ENCODE data around the gene RIPOR2.
"Not testable (repeated sequence)": the region's sequence is repeated elsewhere in the genome, so short reads cannot be mapped to it uniquely, and the experiment has no call there.

The RIPOR2 gene

GRCh38 chr6:24950218-24950941, 14.6 kb upstream of the RIPOR2 start:
- DNase-seq = no peak

DNA sequence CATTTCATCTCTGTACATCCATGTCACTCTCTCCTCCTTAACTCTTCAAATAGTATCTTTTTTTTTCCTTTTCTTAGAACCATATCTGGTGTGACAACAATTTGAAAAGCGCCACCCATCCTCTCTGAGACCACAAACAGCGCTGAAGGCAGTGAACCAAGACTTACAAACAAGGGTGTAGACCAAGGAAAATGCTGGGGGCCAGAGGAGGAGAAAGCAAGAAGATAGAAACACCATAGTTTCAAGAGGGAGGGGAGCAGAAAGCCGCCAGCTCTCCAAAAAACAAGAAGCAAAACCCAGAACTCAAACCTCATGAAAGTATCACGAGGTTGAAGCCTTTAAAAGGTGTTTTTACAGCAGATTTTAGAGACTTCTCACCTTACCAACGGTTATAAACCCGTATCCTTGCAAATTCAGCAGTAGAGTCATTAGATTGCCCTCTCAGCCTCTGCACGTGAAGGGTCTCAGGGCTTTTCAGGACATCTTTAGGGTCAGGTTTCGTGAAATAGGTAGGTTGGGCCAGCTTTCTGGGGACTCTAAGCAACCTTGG, 13.3 kb upstream of the RIPOR2 start:
- DNase-seq = no peak

DNA sequence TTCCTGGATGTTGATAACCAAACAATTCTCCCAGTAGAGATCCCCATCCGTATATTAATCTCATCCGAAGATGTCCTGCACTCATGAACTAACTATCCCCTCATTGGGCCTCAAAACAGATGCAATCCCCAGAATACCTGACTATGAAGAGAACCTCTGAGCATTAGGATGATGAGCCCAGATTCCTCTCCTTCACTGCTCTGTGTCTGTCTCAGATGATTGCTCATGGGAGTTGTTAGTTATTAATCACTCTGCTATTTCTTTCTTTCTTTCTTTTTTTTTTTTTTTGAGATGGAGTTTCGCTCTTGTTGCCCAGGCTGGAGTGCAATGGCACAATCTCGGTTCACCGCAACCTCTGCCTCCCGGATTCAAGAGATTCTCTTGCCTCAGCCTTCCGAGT, 12.5 kb upstream of the RIPOR2 start:
- DNase-seq = not testable (repeated sequence)

- DNase-seq = no peak
Observed at GRCh38 chr6:24947636-24948035, 11.9 kb upstream of the RIPOR2 start.

GRCh38 chr6:24945054-24945453, 9.3 kb upstream of the RIPOR2 start:
- no peak for DNase-seq

- DNase-seq = no peak
Observed at GRCh38 chr6:24943774-24944173, 8.0 kb upstream of the RIPOR2 start.

DNA sequence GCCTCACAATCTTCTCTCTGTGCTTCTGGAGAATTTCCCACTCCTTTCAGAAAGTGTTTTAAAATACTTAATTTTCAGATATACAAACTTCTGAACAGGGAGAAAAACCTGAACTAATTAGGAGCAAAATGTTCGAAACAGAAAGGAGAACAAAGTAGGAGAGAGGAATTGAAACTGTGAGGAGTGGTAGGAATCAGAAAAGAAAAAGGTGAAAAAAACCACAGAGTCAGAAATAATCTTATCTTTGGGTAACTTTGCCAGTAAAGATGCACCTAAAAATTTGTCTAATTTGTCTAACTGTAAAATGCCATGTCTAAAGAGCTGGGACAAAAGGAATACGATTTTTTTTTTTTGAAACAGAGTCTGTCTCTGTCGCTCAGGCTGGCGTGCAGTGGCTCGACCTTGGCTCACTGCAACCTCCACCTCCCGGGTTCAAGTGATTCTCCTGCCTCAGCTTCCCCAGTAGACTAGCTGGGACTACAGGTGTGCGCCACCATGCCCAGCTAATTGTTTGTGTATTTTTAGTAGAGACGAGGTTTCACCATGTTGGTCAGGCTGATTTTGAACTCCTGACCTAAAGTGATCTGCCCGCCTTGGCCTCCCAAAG, 4.7 kb upstream of the RIPOR2 start:
- no peak for DNase-seq

- DNase-seq = no peak
Observed at GRCh38 chr6:24936641-24937317, 1.0 kb upstream of the RIPOR2 start.

- no peak for DNase-seq
Observed at GRCh38 chr6:24933868-24934401, 1.8 kb downstream of the RIPOR2 start.

DNA sequence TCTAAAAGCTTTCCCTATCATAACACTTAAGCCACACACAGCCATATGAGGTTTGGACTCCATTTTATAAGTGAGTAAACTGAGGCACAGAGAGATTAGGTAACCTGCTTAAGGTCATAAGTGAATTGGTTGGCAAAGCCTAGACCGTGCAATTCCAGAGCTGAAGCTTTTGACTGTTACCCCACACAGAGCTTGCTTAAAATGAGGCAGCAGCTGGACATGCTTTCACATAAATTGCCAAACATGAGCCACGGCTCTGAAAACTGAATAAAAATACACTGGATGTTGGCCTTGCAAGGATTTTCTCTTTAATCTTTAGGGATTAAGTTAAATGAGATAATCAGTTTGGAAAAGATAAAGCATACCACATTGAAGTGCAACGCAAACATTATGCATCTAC, 2.5 kb downstream of the RIPOR2 start:
- no peak for DNase-seq

DNA sequence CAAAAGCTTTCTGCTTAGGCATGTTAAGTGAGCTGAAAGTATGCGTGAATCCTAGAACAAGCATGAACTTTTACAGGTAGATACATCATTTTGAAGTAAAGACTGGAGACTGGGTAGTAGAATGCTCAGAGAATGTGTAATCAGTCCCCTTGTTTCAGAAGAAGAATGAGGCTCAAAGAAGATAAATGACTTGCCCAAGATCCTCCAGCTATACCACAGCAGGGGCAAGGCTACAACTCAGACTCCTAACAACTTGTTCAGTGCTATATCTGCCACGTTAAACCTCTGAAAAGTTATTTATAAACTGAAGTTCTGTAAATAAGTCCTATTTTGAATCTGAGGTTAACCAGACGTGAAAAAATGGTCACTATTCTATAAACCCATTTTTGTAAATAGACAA, 2.9 kb downstream of the RIPOR2 start:
- no peak for DNase-seq

DNA sequence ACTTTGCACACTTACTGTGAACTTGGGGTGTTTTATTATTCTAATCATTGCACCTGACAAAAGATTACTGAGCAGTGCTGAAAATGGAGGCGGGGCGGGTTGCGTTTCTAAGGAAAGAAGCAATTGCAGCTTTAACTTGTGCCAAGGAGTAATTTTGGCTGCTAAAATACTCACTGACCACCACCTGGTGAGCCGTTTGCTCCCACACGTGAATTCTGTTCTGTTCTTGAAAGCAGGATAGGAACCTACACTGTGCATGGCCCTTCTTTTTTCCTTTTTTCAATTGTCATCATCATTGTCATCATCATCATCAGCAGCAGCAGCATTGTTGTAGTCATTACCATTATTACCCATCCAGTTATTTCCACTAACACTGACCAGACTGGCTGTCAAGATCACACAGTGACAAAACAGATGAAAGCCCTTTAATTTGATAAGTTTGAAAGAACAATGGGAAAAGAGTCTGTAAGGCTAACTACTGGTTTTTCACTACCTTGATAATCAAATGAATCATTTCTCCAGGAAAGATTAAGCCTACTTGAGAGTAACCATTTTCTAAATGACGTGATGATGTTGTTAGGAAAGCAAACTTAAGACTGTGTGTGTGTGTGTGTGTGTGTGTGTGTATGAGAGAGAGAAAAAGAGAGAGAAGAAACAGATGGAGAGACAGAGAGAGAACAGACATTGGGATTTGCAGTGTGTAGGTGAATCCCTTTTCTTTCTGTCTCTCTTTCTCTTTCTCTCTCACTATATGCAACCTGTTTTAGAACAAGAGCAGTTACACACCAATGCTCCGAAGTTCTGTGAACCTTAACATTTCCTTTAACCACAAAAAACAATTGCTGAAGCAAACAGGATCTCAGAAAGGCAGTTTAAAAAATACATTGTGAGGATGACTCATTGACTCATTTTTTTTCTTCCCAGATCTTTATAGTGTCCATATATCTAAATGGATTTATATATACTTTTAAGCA, 3.8 kb downstream of the RIPOR2 start:
- DNase-seq = no peak

DNA sequence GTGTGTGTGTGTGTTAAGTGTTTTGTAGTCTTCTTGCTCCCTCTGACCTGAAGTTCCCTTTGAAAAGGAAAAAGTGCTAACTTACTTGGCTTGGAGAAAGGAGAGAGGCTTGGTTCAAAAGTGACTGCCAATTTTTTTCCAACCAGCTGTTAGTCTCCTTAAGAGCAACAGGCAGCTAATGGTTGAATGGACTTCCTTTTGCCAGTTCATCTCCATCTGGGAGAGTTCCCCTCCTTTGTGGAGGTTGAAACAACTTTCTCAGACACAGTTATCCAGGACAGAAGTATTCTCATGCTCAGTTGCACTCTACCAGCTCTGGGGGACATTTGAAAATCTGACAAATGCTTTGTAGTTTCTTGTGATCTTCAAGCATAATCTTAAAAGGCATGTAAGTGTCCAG, 4.5 kb downstream of the RIPOR2 start:
- DNase-seq = no peak

DNA sequence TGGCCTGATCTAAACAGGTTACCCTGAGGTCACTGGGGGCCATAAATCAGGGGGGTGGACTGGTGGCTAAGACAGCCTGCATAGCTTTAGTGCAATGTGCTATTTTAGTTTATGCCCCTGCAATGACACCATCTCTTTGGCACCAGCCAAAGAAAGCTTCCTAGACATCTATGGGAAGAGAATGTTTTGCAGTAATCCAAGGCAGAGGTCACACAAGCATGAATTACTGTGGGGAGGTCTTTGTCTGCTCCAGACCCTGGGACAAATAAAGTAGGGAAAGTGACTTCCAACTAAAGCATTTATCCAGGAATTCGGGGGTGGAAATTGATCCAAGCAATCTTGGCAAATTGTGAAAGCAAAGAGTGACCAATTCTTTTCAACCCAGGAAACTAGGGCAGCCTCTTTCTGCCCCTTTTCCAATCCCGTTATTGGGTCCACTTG, 5.3 kb downstream of the RIPOR2 start:
- DNase-seq = no peak

DNA sequence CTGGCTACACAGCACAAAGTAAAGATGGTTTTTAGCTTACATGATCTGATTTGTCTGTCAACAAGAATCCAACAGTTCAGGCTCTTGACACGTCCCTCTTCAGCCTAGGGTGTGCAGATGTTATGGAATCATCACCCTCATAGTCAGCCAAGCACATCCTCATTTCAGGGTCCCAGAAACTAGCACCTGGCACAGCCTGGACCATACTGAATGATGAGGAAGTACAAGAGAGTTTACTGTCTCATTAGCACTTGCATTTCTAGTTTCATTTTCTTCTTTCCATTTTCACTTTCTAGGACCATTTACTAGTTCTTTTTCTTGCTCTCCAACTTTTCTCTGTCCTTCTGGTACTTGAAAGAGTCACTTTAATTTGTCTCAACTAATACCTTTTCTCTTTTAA, 6.5 kb downstream of the RIPOR2 start:
- DNase-seq = no peak

- DNase-seq = no peak
Observed at GRCh38 chr6:24927985-24928745, 7.6 kb downstream of the RIPOR2 start.

GRCh38 chr6:24927277-24927955, 8.3 kb downstream of the RIPOR2 start:
- no peak for DNase-seq

GRCh38 chr6:24926647-24927046, 9.1 kb downstream of the RIPOR2 start:
- not testable (repeated sequence) for DNase-seq

DNA sequence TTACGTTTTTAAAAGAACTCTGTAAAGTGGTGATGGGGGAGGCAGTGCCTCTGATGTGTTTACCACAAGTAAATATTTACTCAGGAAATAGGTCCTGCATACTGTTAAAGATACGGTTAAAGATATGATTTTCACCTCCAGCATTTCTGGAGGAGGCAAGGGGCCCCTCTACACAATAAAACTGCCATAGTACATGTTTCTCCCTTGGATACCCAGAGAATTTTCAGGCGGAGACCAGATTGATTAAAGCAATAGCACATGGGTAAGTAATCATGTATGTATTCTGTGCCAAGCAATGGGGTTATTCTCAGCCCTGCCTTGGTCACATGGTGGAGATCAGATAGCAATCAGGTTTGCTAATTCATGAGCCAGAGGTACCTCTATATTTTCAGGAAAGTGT, 9.6 kb downstream of the RIPOR2 start:
- no peak for DNase-seq

DNA sequence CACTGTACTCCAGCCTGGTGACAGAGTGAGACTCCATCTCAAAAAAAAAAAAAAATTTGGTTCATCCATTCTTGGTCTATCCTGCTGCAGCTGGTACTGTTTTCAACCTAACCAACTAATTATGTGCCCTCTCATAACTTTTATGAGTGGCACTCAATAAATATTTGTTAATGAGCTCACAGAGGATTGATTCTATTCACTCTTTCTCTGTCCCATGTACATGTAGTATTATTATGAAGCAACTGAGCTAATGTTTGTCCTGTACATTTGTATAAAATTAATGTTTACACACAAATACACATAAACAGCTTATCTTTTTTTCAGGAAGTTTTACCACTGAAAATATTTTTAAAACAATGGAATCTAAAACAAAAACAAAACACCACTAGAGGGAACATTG, 10.1 kb downstream of the RIPOR2 start:
- DNase-seq = no peak
